Colon (tissue), 2 donors: ENCODE results near the gene NUDT2.

Experiments
- FAIRE-seq: peaks from 2 replicates; lab custom pipeline; 2012; peaks lifted over from hg19 to GRCh38; lab: Jason Lieb, UNC
- donor health status: control.
- donor health status: control.

The NUDT2 gene

DNA sequence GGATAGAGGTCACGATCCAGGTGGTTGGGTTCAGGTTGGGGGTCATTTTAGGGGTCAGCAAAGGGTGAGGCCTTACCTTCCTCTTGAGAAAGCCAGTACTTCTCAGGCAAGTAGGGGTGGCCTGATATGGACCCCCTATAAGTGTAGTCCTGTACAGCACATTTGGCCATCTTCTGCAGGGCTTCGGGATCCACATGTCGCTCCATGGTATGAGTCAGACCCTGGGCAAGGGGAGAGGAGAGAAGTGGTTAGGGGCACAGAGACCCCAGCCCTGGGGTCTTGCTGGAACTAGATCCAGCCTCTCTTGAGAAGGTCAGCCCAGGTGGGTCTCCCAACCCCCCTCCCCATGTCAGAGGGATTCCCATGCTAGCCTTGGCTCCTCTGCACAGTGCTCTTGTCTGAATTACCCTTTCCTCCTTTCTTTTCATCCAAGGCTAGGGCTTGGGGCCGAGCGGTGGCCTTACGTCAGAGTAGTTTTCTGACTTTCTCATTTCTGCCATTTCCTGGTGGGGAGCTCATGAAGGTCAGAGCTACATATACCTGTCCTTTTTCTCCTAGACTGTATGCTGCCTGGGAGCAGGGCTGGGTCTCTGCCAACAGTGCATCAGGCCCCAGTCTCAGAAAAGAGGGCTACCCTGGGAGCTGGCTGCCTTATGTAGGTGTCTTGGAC is 56.3 kb downstream of the NUDT2 start:
- no peak for FAIRE-seq

DNA sequence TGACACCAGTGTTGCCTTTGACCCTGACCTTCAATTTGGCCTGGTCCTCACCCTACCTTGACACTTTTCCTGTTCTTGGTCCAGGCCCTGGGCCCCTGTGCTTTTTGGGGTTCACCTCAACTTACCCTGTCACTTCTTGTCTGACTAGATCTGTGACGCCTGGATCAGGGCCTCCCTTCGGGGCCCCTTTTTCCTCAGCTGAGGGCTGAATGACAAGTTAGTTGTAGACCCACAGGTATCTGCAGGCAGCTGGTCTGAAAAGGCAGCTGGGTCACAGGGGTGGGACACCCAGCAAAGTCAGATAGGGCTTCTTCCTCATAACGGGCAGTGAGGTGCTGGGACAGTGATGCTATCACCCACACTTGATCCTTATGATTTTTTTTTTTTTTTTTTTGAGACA is 57.3 kb downstream of the NUDT2 start:
- no peak for FAIRE-seq

DNA sequence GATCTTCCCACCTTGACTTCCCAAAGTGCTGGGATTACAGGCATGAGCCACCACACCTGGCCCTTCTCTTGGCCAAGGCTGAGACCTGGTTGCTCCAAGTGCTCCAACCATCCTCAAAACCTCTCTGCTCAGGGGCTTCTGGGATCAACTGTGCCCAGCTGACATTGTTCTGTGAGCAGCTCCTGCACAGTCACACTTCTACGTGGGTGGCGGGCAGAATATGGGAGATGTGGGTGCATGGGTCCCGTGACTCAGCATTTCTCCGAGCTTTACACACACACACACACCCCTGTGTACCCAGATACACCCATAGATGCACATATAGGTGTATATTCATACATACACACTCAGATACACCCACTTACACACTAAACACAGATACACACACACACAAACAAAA is 57.9 kb downstream of the NUDT2 start:
- FAIRE-seq: no peak

DNA sequence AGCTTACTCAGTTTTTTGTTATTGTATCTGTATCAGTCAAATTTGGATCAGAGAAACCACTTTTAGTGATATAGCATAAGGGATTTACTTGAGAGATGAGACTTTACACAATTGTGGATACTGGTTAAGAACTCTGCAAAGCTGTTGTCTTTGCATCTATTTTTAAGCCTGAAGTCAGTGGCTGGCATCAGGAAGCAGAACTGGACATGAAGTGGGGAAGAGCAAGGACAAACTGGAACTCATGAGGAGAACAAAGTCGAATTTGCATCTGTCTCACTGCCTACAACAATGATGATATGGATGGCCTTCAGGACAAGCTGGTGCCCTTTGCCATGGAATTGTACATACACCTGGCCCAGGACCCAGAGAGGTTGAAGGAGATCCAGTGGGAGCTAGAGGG is 63.1 kb downstream of the NUDT2 start:
- no peak for FAIRE-seq
